HCT116 (cell line): Measurements from ENCODE around the gene DRAM1. TPM values are rescaled to one million over a fixed set of nuclear protein-coding genes. Genes with fewer than 3 reads are reported as not detected.
A peak's percentile ranks its signal among the peaks of the same experiment; 100 is the strongest.

Source experiments
- ATAC-seq: fragments of 200-7000 bp; cut with Tn5 transposase; 2 replicates; pipeline ENCODE4 v1.9.1; 2020; ENCODE audit warnings: mild to moderate bottlenecking, moderate library complexity
- Bru-seq: library from RNA; stranded (reverse); fragments of 400-500 nt; gene quantifications from one replicate; lab custom pipeline; 2021; lab: Mats Ljungman, UMichigan
- BruChase-seq, 2 experiments: library from RNA; stranded (reverse); fragments of 400-500 nt; gene quantifications; one replicate each; lab custom pipeline; 2021; lab: Mats Ljungman, UMichigan
- BruUV-seq: library from RNA; stranded (reverse); fragments of 400-500 nt; replicated peaks from 2 replicates; lab custom pipeline; 2021; lab: Mats Ljungman, UMichigan
- CTCF ChIA-PET: fragments of 300-600 bp; sonication (Branson Sonifier 250); formaldehyde crosslinking; loops from one replicate; lab custom pipeline; 2021; ENCODE audit warnings: antibody characterized with exemption; lab: Charles Lee
- POLR2A ChIA-PET: fragments of 300-600, 350-600 bp; sonication (Branson Sonifier 250); formaldehyde crosslinking; loops from one replicate; lab custom pipeline; 2021; ENCODE audit warnings: antibody characterized with exemption; lab: Charles Lee
- RAD21 ChIA-PET, 2 experiments: fragments of 300-600 bp; sonication (Branson Sonifier 250); formaldehyde crosslinking; loops; one replicate each; lab custom pipeline; 2023; ENCODE audit warnings: low total read pairs in 2 of 2; ENCODE audit not compliant: uncharacterized antibody in 2 of 2, unreplicated experiment in 2 of 2, low non-redundant PET in 1 of 2; lab: Charles Lee
- DNase-seq: peaks from one replicate; pipeline ENCODE4 v3.0.0-alpha.2; 2010; ENCODE audit warnings: low read depth, low spot score
- H2AFZ ChIP-seq: fragments of 200-600 bp; shearing (Covaris generic), sonication (generic); 2 replicates; pipeline ENCODE4 v1.6.1; 2017; ENCODE audit warnings: low read depth, mixed run types, mixed read lengths, antibody characterized with exemption, low read length; ENCODE audit not compliant: poor library complexity, severe bottlenecking
- H3K27ac ChIP-seq: 2 replicates; pipeline ENCODE4 v1.5.1; 2012; ENCODE audit warnings: low read depth, low read length
- H3K27me3 ChIP-seq: fragments of 200-600 bp; sonication (generic); 2 replicates; pipeline ENCODE4 v1.6.1; 2016; ENCODE audit warnings: mixed run types, low read length, mixed read lengths; ENCODE audit not compliant: insufficient read depth
- H3K36me3 ChIP-seq, 2 experiments: fragments of 200-500 bp in 1 of 2; fragments of 200-600 bp in 1 of 2; sonication (Bioruptor generic) in 1 of 2; sonication (generic) in 1 of 2; 2 replicates each; pipeline versions ENCODE4 v1.5.1 to v1.6.1; 2014 to 2016; ENCODE audit warnings: low read length in 2 of 2, inconsistent platforms in 1 of 2, mixed read lengths in 1 of 2, mixed run types in 1 of 2; ENCODE audit not compliant: insufficient read depth in 2 of 2, control insufficient read depth in 1 of 2
- H3K4me1 ChIP-seq, 2 experiments: fragments of 200-600 bp in 1 of 2; sonication (generic) in 1 of 2; 2 replicates each; pipeline versions ENCODE4 v1.5.1 to v1.6.1; 2012 to 2017; ENCODE audit warnings: low read length in 2 of 2, inconsistent platforms in 1 of 2, mild to moderate bottlenecking in 1 of 2, mixed read lengths in 1 of 2, mixed run types in 1 of 2, moderate library complexity in 1 of 2; ENCODE audit not compliant: insufficient read depth in 2 of 2, control insufficient read depth in 1 of 2
- H3K4me2 ChIP-seq: fragments of 200-600 bp; sonication (generic); 2 replicates; pipeline ENCODE4 v1.6.1; 2017; ENCODE audit warnings: mixed run types, low read length, mixed read lengths
- H3K4me3 ChIP-seq, 2 experiments: fragments of 200-600 bp in 1 of 2; sonication (generic) in 1 of 2; replicated peaks in 1 of 2; 2 replicates each; pipeline ENCODE4 v1.5.1; 2011 to 2016; ENCODE audit warnings: low read length in 2 of 2, control low read depth in 1 of 2, low read depth in 1 of 2, mild to moderate bottlenecking in 1 of 2, mixed read lengths in 1 of 2, mixed run types in 1 of 2
- H3K79me2 ChIP-seq: fragments of 200-600 bp; sonication (generic); 2 replicates; pipeline ENCODE4 v1.6.1; 2017; ENCODE audit warnings: mild to moderate bottlenecking, mixed run types, low read length, moderate library complexity, mixed read lengths; ENCODE audit not compliant: insufficient read depth
- H3K9ac ChIP-seq: fragments of 200-600 bp; sonication (generic); 2 replicates; pipeline ENCODE4 v1.6.1; 2016; ENCODE audit warnings: low read length, mixed read lengths
- H3K9me2 ChIP-seq: fragments of 200-600 bp; sonication (generic), shearing (Covaris generic); 2 replicates; pipeline ENCODE4 v1.6.1; 2017; ENCODE audit warnings: mixed run types, mild to moderate bottlenecking, moderate library complexity; ENCODE audit not compliant: insufficient read depth
- H3K9me3 ChIP-seq, 2 experiments: fragments of 200-500 bp in 1 of 2; fragments of 200-600 bp in 1 of 2; sonication (Bioruptor generic) in 1 of 2; sonication (generic) in 1 of 2; 2 replicates each; pipeline ENCODE4 v1.6.1; 2014 to 2017; ENCODE audit warnings: low read length in 2 of 2, mixed read lengths in 2 of 2, inconsistent platforms in 1 of 2, low read depth in 1 of 2, mild to moderate bottlenecking in 1 of 2, mixed run types in 1 of 2, moderate library complexity in 1 of 2; ENCODE audit not compliant: control insufficient read depth in 1 of 2, insufficient read depth in 1 of 2
- H4K20me1 ChIP-seq: fragments of 200-600 bp; sonication (generic), shearing (Covaris generic); 2 replicates; pipeline ENCODE4 v1.6.1; 2017; ENCODE audit warnings: mixed run types, mild to moderate bottlenecking, moderate library complexity; ENCODE audit not compliant: insufficient read depth
- CBX3 ChIP-seq: IDR thresholded peaks from 2 replicates; pipeline ENCODE4 v1.6.1; 2012; ENCODE audit warnings: low read depth
- CEBPB ChIP-seq: IDR thresholded peaks from 2 replicates; pipeline ENCODE4 v1.6.1; 2012; ENCODE audit warnings: low read depth
- EGR1 ChIP-seq: IDR thresholded peaks from 2 replicates; pipeline ENCODE4 v1.6.1; 2012; ENCODE audit warnings: low read depth
- EZH2 ChIP-seq: fragments of 200-600 bp; sonication (generic); IDR thresholded peaks from 2 replicates; pipeline ENCODE4 v1.6.1; 2017; ENCODE audit warnings: antibody characterized with exemption, mixed run types
- EZH2phosphoT487 ChIP-seq: fragments of 200-600 bp; IDR thresholded peaks from 2 replicates; pipeline ENCODE4 v1.6.1; 2018; ENCODE audit warnings: antibody characterized with exemption, borderline replicate concordance
- FOSL1 ChIP-seq: IDR thresholded peaks from 2 replicates; pipeline ENCODE4 v1.6.1; 2012; ENCODE audit warnings: low read depth
- JUND ChIP-seq: IDR thresholded peaks from 2 replicates; pipeline ENCODE4 v1.6.1; 2012
- POLR2A ChIP-seq: IDR thresholded peaks from 2 replicates; pipeline ENCODE4 v1.7.0; 2011; ENCODE audit warnings: borderline replicate concordance; ENCODE audit not compliant: insufficient read depth, insufficient read length; ENCODE audit errors: extremely low read depth
- POLR2AphosphoS5 ChIP-seq: IDR thresholded peaks from 2 replicates; pipeline ENCODE4 v1.6.1; 2011; ENCODE audit warnings: mild to moderate bottlenecking, low read depth, low read length, moderate library complexity
- RAD21 ChIP-seq: IDR thresholded peaks from 2 replicates; pipeline ENCODE4 v1.6.1; 2012; ENCODE audit warnings: low read depth, mild to moderate bottlenecking
- SIN3A ChIP-seq: IDR thresholded peaks from 2 replicates; pipeline ENCODE4 v1.6.1; 2012; ENCODE audit warnings: low read depth
- SP1 ChIP-seq: IDR thresholded peaks from 2 replicates; pipeline ENCODE4 v1.6.1; 2012; ENCODE audit warnings: low read depth
- SRF ChIP-seq: IDR thresholded peaks from 2 replicates; pipeline ENCODE4 v1.6.1; 2012; ENCODE audit warnings: low read depth
- ZFX ChIP-seq: fragments of 450-650 bp; IDR thresholded peaks from 2 replicates; pipeline ENCODE4 v1.6.1; 2017
- ZNF274 ChIP-seq: fragments of 200-500 bp; sonication (Bioruptor generic); IDR thresholded peaks from 2 replicates; pipeline ENCODE4 v1.6.1; 2014; ENCODE audit warnings: mild to moderate bottlenecking, low read depth, low read length, inconsistent platforms
- intact Hi-C: fragments of 100-400 bp; cut with micrococcal nuclease; formaldehyde crosslinking; loops from 2 replicates; pipeline ENCODE4 v1.10.0; 2022
- long read RNA-seq: library from polyadenylated mRNA; unstranded; transcript quantifications from one replicate; pipeline ENCODE4 v2.0.0, GENCODE V29; 2021; ENCODE audit not compliant: unreplicated experiment
- polyA plus RNA-seq: library from polyadenylated mRNA; unstranded; fragments of >200 nt; gene quantifications from 2 replicates; pipeline ENCODE4 v1.2.1, GENCODE V29; 2012; ENCODE audit warnings: missing spikeins
- total RNA-seq: library from RNA; stranded (reverse); gene quantifications from one replicate; pipeline ENCODE4 v1.2.1, GENCODE V29; 2021; ENCODE audit not compliant: unreplicated experiment
- TF ChIP-seq, protein P1 (sequence below): IDR thresholded peaks from 2 replicates; pipeline ENCODE4 v1.6.1; 2012; ENCODE audit warnings: low read depth
- TF ChIP-seq, protein P2 (sequence below): IDR thresholded peaks from 2 replicates; pipeline ENCODE4 v1.6.1; 2012
- TF ChIP-seq, protein P3 (sequence below): IDR thresholded peaks from 2 replicates; pipeline ENCODE4 v1.6.1; 2012
- TF ChIP-seq, protein P4 (sequence below): IDR thresholded peaks from 2 replicates; pipeline ENCODE4 v1.6.1; 2011; ENCODE audit warnings: mild to moderate bottlenecking, low read length, moderate library complexity; ENCODE audit not compliant: insufficient replicate concordance; ENCODE audit errors: extremely low read depth

DRAM1 gene, protein sequence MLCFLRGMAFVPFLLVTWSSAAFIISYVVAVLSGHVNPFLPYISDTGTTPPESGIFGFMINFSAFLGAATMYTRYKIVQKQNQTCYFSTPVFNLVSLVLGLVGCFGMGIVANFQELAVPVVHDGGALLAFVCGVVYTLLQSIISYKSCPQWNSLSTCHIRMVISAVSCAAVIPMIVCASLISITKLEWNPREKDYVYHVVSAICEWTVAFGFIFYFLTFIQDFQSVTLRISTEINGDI
- total RNA-seq = 20.3 TPM
- 11.4 and 12.7 TPM in 2 replicates for polyA plus RNA-seq
- percentile 68 among the genes with signal in this experiment for Bru-seq, nascent RNA
- BruChase-seq, experiment 1, labeled RNA remaining after a 6-hour chase = percentile 81 among the genes with signal in this experiment
- percentile 73 among the genes with signal in this experiment for BruChase-seq, experiment 2, labeled RNA remaining after a 2-hour chase
- long read RNA-seq, transcript DRAM1-201 (7 exons, 3,519 nt) = major isoform, 26 of 65 reads
- long read RNA-seq, partial matches to known transcripts = 1 of 65 reads
- long read RNA-seq, other reads (novel, unspliced or antisense) = 34 of 65 reads

DNA sequence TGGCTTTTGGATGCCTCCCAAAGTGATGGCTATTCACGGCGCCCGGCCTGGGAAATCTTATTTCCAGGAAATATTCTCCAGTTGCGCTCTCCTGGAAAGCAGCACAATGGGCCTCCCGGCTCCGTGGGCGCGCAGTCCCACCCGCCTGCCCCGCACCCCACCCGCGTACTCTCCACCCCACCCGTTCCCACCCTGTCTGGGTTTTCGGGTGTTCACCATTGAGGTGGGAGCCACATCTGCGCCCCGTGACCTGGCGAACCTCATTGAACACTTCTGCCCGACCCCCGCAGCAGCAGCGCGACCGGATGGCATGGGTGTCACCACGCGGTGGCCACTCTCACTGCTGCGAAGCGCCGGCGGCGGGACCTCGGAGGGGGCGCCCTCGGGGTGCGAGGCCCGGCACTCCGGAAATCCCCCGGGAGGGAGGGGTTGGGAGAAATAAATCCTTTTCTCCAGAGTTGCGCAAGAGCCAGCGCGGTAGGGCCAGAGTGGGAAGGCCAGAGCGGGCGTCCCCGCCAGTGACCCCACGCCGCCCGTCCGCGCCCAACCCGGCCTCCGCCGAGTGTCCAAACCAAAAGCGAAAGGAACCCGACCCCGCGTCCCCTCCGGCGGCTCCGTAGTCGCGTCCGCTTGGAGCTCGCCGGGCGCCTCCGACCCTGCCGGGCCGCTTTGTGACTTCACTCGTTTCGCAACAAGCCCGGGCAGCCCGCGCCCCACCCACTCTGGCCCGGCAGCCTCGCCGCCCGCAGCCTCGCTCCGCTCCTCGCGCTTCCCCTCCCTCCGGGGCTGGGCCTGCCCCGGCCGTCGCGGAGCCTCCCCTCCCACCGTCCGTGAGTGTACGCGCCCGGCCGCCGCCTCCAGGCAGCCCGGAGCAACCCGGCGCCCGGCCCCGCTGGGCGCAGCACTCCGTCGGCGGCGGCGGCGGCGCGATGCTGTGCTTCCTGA, at the start of gene DRAM1:
Gene DRAM1 (plus strand): TSS at position 720 of the 945 bp plus-strand sequence. CDS start 210 bp downstream, at position 930.
- peak within 1 kb of the TSS; percentile 67 for H2AFZ ChIP-seq
- no peaks in the 10 kb centered on the region for H3K9me3 ChIP-seq
- intact Hi-C loops = no loop called here
- no TSS peak for BruUV-seq
- POLR2A ChIA-PET = no interaction called here
- CTCF ChIA-PET = no interaction called here
- ATAC-seq (peak; percentile 92), DNase-seq (peak; percentile 56)
- H3K9me2 ChIP-seq = no peaks in the 10 kb centered on the region
- RAD21 ChIA-PET = interaction anchor here in 1 of 2 experiments (0.7 kb wide), 1 partner anchor 1610 kb away, joined by 4 read pairs; the partner anchor contains the start of gene SCYL2
- peak within 1 kb of the TSS; percentile 89 for H3K27ac ChIP-seq
- peak within 1 kb of the TSS; percentile 79 for H3K9ac ChIP-seq
- H3K4me2 ChIP-seq = peak within 1 kb of the TSS; percentile 92
- no peaks in the 10 kb centered on the region for H4K20me1 ChIP-seq
- H3K4me1 ChIP-seq = peaks cover 6 to 19% of the 10 kb centered on the region in 2 experiments; a peak in 3 of 4 replicates
- no peaks in the 10 kb centered on the region for H3K27me3 ChIP-seq
- H3K36me3 ChIP-seq = no peaks in the 10 kb centered on the region
- peak within 1 kb of the TSS; percentile 82 to 95 for H3K4me3 ChIP-seq
- H3K79me2 ChIP-seq = no peaks in the 10 kb centered on the region
- TF ChIP-seq RAD21 (peak; percentile 12; the same call in 1 of the 2 replicates), POLR2AphosphoS5 (peak; percentile 85), ZFX (peak; percentile 84), FOSL1 (0 out of 2 replicates have a peak, but pooled peaks have one; percentile 16), CBX3 (peak; percentile 87), SRF (no peak), POLR2A (peak; percentile 69), SP1 (peak; percentile 57; the same call in 1 of the 2 replicates), EGR1 (peak; percentile 49; the same call in 1 of the 2 replicates), EZH2phosphoT487 (no peak), EZH2 (no peak), ZNF274 (no peak), SIN3A (no peak; the same call in 1 of the 2 replicates), JUND (peak; percentile 62; the same call in 1 of the 2 replicates), CEBPB (peak; percentile 99)
- TF ChIP-seq, protein P1, sequence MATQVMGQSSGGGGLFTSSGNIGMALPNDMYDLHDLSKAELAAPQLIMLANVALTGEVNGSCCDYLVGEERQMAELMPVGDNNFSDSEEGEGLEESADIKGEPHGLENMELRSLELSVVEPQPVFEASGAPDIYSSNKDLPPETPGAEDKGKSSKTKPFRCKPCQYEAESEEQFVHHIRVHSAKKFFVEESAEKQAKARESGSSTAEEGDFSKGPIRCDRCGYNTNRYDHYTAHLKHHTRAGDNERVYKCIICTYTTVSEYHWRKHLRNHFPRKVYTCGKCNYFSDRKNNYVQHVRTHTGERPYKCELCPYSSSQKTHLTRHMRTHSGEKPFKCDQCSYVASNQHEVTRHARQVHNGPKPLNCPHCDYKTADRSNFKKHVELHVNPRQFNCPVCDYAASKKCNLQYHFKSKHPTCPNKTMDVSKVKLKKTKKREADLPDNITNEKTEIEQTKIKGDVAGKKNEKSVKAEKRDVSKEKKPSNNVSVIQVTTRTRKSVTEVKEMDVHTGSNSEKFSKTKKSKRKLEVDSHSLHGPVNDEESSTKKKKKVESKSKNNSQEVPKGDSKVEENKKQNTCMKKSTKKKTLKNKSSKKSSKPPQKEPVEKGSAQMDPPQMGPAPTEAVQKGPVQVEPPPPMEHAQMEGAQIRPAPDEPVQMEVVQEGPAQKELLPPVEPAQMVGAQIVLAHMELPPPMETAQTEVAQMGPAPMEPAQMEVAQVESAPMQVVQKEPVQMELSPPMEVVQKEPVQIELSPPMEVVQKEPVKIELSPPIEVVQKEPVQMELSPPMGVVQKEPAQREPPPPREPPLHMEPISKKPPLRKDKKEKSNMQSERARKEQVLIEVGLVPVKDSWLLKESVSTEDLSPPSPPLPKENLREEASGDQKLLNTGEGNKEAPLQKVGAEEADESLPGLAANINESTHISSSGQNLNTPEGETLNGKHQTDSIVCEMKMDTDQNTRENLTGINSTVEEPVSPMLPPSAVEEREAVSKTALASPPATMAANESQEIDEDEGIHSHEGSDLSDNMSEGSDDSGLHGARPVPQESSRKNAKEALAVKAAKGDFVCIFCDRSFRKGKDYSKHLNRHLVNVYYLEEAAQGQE = no peak
- TF ChIP-seq, protein P2, sequence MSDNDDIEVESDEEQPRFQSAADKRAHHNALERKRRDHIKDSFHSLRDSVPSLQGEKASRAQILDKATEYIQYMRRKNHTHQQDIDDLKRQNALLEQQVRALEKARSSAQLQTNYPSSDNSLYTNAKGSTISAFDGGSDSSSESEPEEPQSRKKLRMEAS = peak; percentile 85
- TF ChIP-seq, protein P3, sequence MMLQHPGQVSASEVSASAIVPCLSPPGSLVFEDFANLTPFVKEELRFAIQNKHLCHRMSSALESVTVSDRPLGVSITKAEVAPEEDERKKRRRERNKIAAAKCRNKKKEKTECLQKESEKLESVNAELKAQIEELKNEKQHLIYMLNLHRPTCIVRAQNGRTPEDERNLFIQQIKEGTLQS = no peak
- TF ChIP-seq, protein P4, sequence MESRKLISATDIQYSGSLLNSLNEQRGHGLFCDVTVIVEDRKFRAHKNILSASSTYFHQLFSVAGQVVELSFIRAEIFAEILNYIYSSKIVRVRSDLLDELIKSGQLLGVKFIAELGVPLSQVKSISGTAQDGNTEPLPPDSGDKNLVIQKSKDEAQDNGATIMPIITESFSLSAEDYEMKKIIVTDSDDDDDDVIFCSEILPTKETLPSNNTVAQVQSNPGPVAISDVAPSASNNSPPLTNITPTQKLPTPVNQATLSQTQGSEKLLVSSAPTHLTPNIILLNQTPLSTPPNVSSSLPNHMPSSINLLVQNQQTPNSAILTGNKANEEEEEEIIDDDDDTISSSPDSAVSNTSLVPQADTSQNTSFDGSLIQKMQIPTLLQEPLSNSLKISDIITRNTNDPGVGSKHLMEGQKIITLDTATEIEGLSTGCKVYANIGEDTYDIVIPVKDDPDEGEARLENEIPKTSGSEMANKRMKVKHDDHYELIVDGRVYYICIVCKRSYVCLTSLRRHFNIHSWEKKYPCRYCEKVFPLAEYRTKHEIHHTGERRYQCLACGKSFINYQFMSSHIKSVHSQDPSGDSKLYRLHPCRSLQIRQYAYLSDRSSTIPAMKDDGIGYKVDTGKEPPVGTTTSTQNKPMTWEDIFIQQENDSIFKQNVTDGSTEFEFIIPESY = no peak
